Activated T-cell treated with anti-CD3 and anti-CD28 coated beads for 24 hours (primary cell): ENCODE measurements around the gene CAPN9.
"Not testable (repeated sequence)": the region's sequence is repeated elsewhere in the genome, so short reads cannot be mapped to it uniquely, and the experiment has no call there.

Source experiments
- DNase-seq: peaks from one replicate; pipeline ENCODE4 v3.0.0-alpha.2; 2020; ENCODE audit warnings: low read depth

The CAPN9 gene

GRCh38 chr1:230823931-230824381, 76.8 kb downstream of the CAPN9 start:
- no peak for DNase-seq

GRCh38 chr1:230824551-230824918, 77.3 kb downstream of the CAPN9 start:
- DNase-seq: no peak

- no peak for DNase-seq
Observed at GRCh38 chr1:230824919-230825721, 77.9 kb downstream of the CAPN9 start.

DNA sequence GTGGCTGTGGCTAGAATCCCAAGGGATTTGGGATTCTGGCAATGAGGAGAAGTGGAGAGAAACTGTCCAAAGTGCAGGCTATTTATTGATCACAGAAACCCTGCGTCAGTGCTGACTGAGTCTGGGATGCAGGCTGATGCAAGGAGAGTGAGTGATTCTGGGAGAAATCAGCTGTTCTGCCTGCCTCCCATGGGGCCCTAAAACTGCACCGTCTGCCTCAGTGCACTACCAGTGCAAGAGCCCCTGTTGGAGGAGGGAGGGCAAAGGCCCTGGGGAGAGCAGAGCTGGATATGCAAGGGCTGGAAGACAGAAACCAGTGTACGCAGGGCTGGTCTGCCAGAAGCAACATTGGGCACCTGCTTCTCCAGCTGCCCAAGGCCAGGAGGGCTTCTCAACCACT, 78.6 kb downstream of the CAPN9 start:
- DNase-seq: no peak

- no peak for DNase-seq
Observed at GRCh38 chr1:230826166-230826875, 79.1 kb downstream of the CAPN9 start.

- no peak for DNase-seq
Observed at GRCh38 chr1:230827081-230827681, 80.0 kb downstream of the CAPN9 start.

- DNase-seq: no peak
Observed at GRCh38 chr1:230827801-230828200, 80.6 kb downstream of the CAPN9 start.

DNA sequence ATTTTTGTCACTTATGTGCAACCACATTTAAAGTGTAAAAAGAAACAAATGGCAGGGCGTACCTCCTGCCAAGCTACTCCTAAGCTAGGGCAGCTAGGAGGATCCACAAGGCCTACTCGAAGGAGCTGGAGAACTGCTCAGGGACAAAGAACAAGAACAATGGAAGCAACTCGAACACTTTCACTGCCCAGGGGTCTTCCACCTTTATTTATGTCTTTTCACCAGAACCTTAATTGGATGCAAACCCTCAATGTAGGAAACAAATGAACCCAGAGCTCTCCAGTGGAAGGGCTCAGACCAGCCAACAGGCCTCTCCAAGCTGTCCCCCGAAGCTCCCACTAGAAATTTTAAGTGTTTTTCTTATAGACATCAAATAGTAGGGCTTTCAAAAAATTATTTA, 81.2 kb downstream of the CAPN9 start:
- DNase-seq: no peak

- DNase-seq: no peak
Observed at GRCh38 chr1:230831771-230832170, 84.6 kb downstream of the CAPN9 start.

DNA sequence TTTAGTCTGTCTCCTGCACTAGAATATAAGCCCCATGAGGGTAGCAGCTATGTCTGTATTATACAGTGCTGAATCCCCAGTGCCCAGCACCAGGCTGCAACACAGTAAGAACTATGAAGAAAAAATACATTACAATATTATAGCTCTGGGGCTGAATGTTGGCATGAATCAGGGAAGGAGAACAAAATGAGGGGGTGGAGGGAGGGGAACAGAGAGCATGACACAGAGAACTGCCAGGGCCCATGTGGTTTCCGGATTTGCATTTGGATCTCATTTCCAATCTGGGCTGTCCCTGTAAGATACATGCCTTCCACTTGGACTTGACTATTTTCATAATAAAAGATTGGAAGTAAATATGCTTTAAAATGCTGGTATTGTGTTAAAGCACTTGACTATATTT, 85.3 kb downstream of the CAPN9 start:
- no peak for DNase-seq

DNA sequence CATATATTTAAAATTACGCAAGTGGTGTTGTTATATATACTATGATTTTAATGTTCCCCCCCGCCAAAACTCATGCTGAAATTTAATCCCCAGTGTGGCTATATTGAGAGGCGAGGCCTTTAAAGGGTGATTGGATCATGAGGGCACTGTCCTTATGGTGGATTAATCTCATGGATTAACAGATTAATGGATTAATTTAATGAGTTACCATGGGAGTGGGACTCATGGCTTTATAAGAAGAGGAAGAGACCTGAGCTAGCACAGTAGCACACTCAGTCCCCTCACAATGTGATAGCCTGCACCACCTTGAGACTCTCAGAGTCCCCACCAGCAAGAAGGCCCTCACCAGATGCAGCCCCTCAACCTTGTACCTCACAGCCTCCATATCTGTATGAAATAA, 86.3 kb downstream of the CAPN9 start:
- DNase-seq: no peak

DNA sequence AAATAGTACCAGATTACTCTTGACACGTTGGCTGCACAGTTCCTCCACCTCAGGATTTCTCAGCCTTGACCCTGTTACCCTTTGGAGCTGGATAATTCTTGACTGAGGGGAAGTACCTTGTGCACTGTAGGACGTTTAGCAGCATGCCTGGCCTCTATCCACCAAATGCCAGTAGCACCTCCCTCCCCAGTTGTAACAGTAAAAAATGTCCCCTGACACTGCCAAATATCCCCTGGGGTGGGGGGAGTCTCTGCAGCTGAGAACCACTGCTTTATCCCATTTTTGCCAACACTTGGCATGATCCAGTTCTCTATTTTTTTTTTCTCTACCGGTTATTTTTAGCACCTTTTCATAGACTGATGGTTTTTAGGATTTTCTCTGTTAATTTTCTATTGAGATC, 87.1 kb downstream of the CAPN9 start:
- DNase-seq: no peak

DNA sequence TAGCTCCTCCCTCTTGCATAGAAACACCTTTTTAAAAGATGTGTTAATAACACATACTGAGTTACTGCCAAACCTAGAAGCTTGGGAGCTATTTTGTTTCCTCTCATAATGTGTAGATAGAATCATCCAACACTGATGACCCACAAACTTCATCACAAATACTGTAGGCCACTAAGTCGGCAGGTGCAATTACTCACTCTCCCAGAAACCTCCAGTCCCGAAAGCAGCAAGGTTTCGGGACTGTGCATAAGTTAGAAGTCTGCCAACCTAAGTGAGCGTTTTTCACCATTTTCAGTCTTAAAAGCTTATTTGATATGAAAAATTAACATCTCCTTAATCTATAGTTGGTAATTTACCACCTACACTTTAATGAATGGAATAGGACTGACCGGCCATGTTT, 89.2 kb downstream of the CAPN9 start:
- DNase-seq: no peak

DNA sequence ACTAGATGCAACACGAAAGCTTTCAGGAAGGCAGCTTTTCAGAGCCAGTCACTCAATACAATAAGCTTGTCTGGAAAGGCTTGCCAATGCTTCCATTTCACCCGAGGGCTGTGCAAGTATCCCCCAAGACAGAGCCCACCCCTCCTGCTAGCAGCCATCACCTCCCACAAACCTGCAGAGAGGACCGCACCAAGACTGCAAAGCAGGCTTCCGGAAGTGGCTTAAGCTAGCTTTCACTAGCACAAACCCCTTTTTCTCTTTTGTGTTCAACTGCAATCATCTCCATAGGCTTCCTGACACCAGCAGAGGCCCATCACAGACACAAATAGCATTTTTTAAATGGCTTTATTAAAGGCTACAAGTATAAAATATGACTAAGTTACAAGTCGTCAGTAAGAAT, 89.6 kb downstream of the CAPN9 start:
- no peak for DNase-seq

DNA sequence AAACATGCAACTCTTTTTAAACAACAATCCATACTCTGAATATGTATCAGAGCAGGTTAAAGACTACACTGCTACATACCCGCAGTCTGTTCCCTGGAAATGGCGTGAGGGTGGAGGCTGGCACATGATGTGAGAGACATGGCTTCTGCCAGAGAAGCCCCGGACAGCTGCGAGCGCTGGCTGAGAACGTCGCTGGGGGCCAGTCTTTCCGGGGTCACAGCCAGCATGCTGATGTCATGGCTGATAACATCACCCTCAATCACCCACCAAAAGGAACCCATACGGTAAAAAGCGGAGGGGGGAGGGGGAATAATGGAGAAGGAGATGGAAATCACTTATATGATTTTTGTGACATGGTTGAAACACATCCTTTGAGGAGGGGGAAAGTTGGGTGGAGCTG, 92.0 kb downstream of the CAPN9 start:
- DNase-seq: no peak

- no peak for DNase-seq
Observed at GRCh38 chr1:230842801-230843200, 95.6 kb downstream of the CAPN9 start.

DNA sequence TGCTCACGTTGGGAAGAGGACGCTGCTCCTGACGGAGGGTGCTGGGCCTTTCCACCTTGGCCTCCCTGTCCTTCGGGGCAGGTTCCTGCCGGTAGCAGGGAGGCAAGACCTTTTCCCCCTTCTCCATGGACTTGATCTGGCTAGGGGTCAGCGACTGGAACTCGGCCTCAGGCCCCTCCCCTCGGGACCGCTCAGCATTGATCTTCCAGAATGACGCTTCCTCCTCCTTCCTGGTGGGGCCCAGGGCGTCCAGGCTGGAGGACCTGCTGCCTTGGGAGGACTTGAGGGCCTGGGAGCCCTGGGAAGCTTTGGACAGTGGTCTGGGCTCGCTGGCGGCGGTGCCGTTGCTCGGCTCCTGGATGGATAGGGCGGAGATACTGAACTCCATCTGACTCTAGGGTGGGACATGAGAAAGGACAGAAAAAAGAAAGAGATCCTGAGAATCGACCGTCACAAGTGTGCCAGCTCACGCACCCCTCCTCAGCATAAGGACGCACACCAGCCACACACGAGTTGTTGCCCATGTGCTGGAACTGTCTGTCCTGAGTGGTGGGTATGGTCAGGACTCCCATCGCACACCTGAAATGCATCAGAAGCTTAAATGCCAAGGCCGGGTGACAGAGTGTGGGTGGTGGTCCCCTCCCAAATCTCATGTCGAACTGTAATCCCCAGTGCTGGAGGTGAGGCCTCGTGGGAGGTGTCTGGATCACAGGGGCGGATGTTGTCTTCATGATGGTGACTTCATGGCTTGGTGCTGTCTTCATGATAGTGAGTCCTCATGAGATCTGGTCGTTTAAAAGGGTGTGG, 96.5 kb downstream of the CAPN9 start:
- no peak for DNase-seq

GRCh38 chr1:230844561-230844960, 97.4 kb downstream of the CAPN9 start:
- no peak for DNase-seq

GRCh38 chr1:230845184-230845583, 98.0 kb downstream of the CAPN9 start:
- DNase-seq: not testable (repeated sequence)

- DNase-seq: no peak
Observed at GRCh38 chr1:230848235-230848634, 101.0 kb downstream of the CAPN9 start.

DNA sequence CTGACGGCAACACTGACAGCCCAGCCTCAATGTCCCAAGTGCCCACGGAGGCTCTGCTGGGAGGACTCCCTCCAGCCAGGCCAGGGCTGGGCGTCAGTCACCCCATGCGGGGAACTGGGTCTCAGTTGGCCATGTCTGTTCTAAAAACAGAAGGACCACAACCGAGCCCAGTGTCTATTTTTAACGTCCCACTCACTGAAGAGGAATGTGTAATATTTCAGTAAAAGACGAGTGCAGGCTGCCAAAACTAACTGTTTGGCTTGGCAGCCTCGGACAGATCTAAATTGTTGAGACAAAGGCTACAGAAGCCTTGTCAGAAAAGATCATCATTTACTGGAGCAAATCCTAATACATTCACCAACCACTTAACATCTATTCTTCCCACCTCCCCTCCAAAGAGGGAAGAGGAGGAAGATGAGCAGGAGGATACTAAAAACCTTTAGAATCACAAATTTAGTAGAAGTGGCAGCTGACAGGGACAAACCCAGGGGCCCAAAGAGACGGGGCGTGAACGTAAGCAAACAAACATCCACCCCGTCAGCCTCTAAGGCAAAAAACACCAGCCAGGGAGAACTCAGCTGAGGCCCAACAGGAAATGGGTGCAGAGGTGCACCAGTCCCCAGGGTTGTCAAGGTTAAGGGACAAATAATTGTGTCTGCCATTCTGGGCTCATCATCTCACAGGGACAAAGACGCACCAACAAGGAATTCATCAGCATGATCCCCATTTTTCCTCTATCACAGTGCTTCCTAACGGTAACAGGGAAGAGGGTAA, 102.5 kb downstream of the CAPN9 start:
- no peak for DNase-seq

DNA sequence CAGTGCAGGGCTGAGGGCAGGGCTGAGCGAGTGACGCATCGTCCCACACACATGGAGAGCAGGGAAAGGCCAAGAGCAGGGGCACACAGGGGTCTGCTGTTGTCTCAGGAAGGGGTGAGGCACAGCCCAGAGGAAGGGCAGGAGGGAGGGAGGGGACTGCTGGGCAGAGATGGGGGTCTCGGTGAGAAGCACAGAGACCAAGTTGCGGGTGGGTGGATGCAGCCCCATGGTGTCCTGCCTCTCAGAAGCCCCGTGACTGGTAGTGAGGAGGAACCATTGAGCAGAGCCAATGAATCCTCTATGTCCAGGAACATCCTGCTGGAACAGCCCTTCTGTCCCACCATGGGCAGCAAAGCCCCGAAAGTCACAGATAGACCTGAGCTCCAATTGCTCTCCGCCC, 103.4 kb downstream of the CAPN9 start:
- DNase-seq: no peak
